ENCODE data around the gene SUGCT.

SUGCT gene

GRCh38 chr7:40680657-40681056, 545.9 kb downstream of the SUGCT start:
- peak; percentile 61 for ATAC-seq
- H3K4me1 Mint-ChIP-seq, result no peaks in the 10 kb centered on the region
- DNase-seq, result no peak
- H3K9me3 Mint-ChIP-seq, result no peaks in the 10 kb centered on the region
- no peak overlapping the region for H3K4me3 Mint-ChIP-seq
- no peaks in the 10 kb centered on the region for H3K27me3 Mint-ChIP-seq
- no peak overlapping the region for H3K27ac Mint-ChIP-seq
- no peaks in the 10 kb centered on the region for H3K36me3 Mint-ChIP-seq (ENCODE audit: low read depth)

GRCh38 chr7:40682696-40683095, 547.9 kb downstream of the SUGCT start:
- no peak overlapping the region for H3K4me3 Mint-ChIP-seq
- DNase-seq, result no peak
- H3K36me3 Mint-ChIP-seq (ENCODE audit: low read depth), result no peaks in the 10 kb centered on the region
- no peaks in the 10 kb centered on the region for H3K27me3 Mint-ChIP-seq
- H3K9me3 Mint-ChIP-seq, result no peaks in the 10 kb centered on the region
- H3K27ac Mint-ChIP-seq, result no peak overlapping the region
- H3K4me1 Mint-ChIP-seq, result no peaks in the 10 kb centered on the region
- ATAC-seq, result no peak

GRCh38 chr7:40694026-40694809, 559.4 kb downstream of the SUGCT start:
- no peaks in the 10 kb centered on the region for H3K36me3 Mint-ChIP-seq (ENCODE audit: low read depth)
- no peak overlapping the region for H3K4me3 Mint-ChIP-seq
- ATAC-seq, result no peak
- H3K27ac Mint-ChIP-seq, result no peak overlapping the region
- H3K9me3 Mint-ChIP-seq, result no peaks in the 10 kb centered on the region
- H3K4me1 Mint-ChIP-seq, result peaks cover 4% of the 10 kb centered on the region
- H3K27me3 Mint-ChIP-seq, result no peaks in the 10 kb centered on the region
- DNase-seq, result no peak

GRCh38 chr7:40694991-40695390, 560.2 kb downstream of the SUGCT start:
- Mint-ChIP-seq H3K27ac (no peak overlapping the region), H3K4me3 (no peak overlapping the region), H3K4me1 (peaks cover 6% of the 10 kb centered on the region), H3K27me3 (no peaks in the 10 kb centered on the region), H3K36me3 (ENCODE audit: low read depth) (no peaks in the 10 kb centered on the region), H3K9me3 (no peaks in the 10 kb centered on the region)
- no peak for DNase-seq
- ATAC-seq, result no peak

GRCh38 chr7:40697653-40698052, 562.8 kb downstream of the SUGCT start:
- DNase-seq, result no peak
- no peak for ATAC-seq
- H3K9me3 Mint-ChIP-seq, result no peaks in the 10 kb centered on the region
- no peak overlapping the region for H3K4me3 Mint-ChIP-seq
- H3K36me3 Mint-ChIP-seq (ENCODE audit: low read depth), result no peaks in the 10 kb centered on the region
- no peaks in the 10 kb centered on the region for H3K27me3 Mint-ChIP-seq
- H3K27ac Mint-ChIP-seq, result no peak overlapping the region
- peaks cover 32% of the 10 kb centered on the region for H3K4me1 Mint-ChIP-seq

GRCh38 chr7:40698214-40698920, 563.6 kb downstream of the SUGCT start:
- ATAC-seq (no peak), DNase-seq (no peak)
- peaks cover 35% of the 10 kb centered on the region for H3K4me1 Mint-ChIP-seq
- no peaks in the 10 kb centered on the region for H3K27me3 Mint-ChIP-seq
- H3K4me3 Mint-ChIP-seq, result no peak overlapping the region
- no peaks in the 10 kb centered on the region for H3K36me3 Mint-ChIP-seq (ENCODE audit: low read depth)
- H3K9me3 Mint-ChIP-seq, result no peaks in the 10 kb centered on the region
- H3K27ac Mint-ChIP-seq, result no peak overlapping the region

GRCh38 chr7:40698921-40699260, 564.1 kb downstream of the SUGCT start:
- no peaks in the 10 kb centered on the region for H3K36me3 Mint-ChIP-seq (ENCODE audit: low read depth)
- H3K27me3 Mint-ChIP-seq, result no peaks in the 10 kb centered on the region
- peaks cover 35% of the 10 kb centered on the region for H3K4me1 Mint-ChIP-seq
- no peaks in the 10 kb centered on the region for H3K9me3 Mint-ChIP-seq
- H3K4me3 Mint-ChIP-seq, result no peak overlapping the region
- DNase-seq (no peak), ATAC-seq (no peak)
- no peak overlapping the region for H3K27ac Mint-ChIP-seq

- peaks cover 35% of the 10 kb centered on the region for H3K4me1 Mint-ChIP-seq
- H3K4me3 Mint-ChIP-seq, result no peak overlapping the region
- H3K27me3 Mint-ChIP-seq, result peaks cover 2% of the 10 kb centered on the region
- ATAC-seq (peak; percentile 69), DNase-seq (peak; percentile 10)
- no peaks in the 10 kb centered on the region for H3K36me3 Mint-ChIP-seq (ENCODE audit: low read depth)
- no peaks in the 10 kb centered on the region for H3K9me3 Mint-ChIP-seq
- peak overlapping the region; percentile 53 for H3K27ac Mint-ChIP-seq
Observed at GRCh38 chr7:40700653-40701421, 566.0 kb downstream of the SUGCT start.

GRCh38 chr7:40701836-40702551, 567.2 kb downstream of the SUGCT start:
- Mint-ChIP-seq H3K27me3 (peaks cover 2% of the 10 kb centered on the region), H3K36me3 (ENCODE audit: low read depth) (no peaks in the 10 kb centered on the region), H3K4me3 (no peak overlapping the region), H3K27ac (peak overlapping the region; percentile 18), H3K4me1 (peaks cover 35% of the 10 kb centered on the region), H3K9me3 (no peaks in the 10 kb centered on the region)
- no peak for ATAC-seq
- no peak for DNase-seq

- peaks cover 36% of the 10 kb centered on the region for H3K4me1 Mint-ChIP-seq
- H3K27me3 Mint-ChIP-seq, result peaks cover 2% of the 10 kb centered on the region
Observed at GRCh38 chr7:40704172-40704571, 569.4 kb downstream of the SUGCT start.

GRCh38 chr7:40706829-40707228, 572.0 kb downstream of the SUGCT start:
- ATAC-seq (no peak), DNase-seq (no peak)
- H3K36me3 Mint-ChIP-seq (ENCODE audit: low read depth), result no peaks in the 10 kb centered on the region
- no peak overlapping the region for H3K4me3 Mint-ChIP-seq
- H3K9me3 Mint-ChIP-seq, result no peaks in the 10 kb centered on the region
- peaks cover 2% of the 10 kb centered on the region for H3K27me3 Mint-ChIP-seq
- H3K4me1 Mint-ChIP-seq, result peaks cover 23% of the 10 kb centered on the region
- no peak overlapping the region for H3K27ac Mint-ChIP-seq

More at GRCh38 chr7:40704172-40704571, 569.4 kb downstream of the SUGCT start:
- H3K9me3 Mint-ChIP-seq, result no peaks in the 10 kb centered on the region
- no peak overlapping the region for H3K4me3 Mint-ChIP-seq
- DNase-seq (no peak), ATAC-seq (no peak)
- H3K36me3 Mint-ChIP-seq (ENCODE audit: low read depth), result no peaks in the 10 kb centered on the region
- H3K27ac Mint-ChIP-seq, result no peak overlapping the region

- peak; percentile 90 for ATAC-seq
- Mint-ChIP-seq H3K9me3 (no peaks in the 10 kb centered on the region), H3K27ac (no peak overlapping the region), H3K4me3 (no peak overlapping the region), H3K36me3 (ENCODE audit: low read depth) (no peaks in the 10 kb centered on the region), H3K4me1 (peaks cover 13% of the 10 kb centered on the region), H3K27me3 (peaks cover 2% of the 10 kb centered on the region)
- no peak for DNase-seq
Observed at GRCh38 chr7:40709062-40709964, 574.5 kb downstream of the SUGCT start.

GRCh38 chr7:40711706-40712105, 576.9 kb downstream of the SUGCT start:
- DNase-seq (no peak), ATAC-seq (no peak)
- Mint-ChIP-seq H3K4me1 (peaks cover 13% of the 10 kb centered on the region), H3K27ac (no peak overlapping the region), H3K4me3 (no peak overlapping the region), H3K36me3 (ENCODE audit: low read depth) (no peaks in the 10 kb centered on the region), H3K27me3 (peaks cover 3% of the 10 kb centered on the region), H3K9me3 (no peaks in the 10 kb centered on the region)
